Tibial nerve (tissue), 4 donors: Measurements from ENCODE around the gene GMEB2. TPM values are rescaled to one million over a fixed set of nuclear protein-coding genes. Genes with fewer than 3 reads are reported as not detected.

Experiments
- DNase-seq, 2 donors: peaks; one replicate each; pipeline ENCODE4 v3.0.0-alpha.2; 2019; ENCODE audit warnings: low spot score in 2 of 2
- H3K27ac ChIP-seq, 4 donors: fragments of 200-600 bp; sonication (generic) in 3 of 4; one replicate each; pipeline ENCODE4 v1.5.1; 2017 to 2019; ENCODE audit warnings: mild to moderate bottlenecking in 1 of 4
- H3K27me3 ChIP-seq, 2 donors: fragments of 200-600 bp; sonication (generic) in 1 of 2; one replicate each; pipeline versions ENCODE4 v1.5.1 to v1.6.0; 2017 to 2019
- H3K36me3 ChIP-seq, 3 donors: fragments of 200-600 bp; sonication (generic); one replicate each; pipeline ENCODE4 v1.5.1; 2018 to 2019
- H3K4me1 ChIP-seq, 4 donors: fragments of 200-600 bp; sonication (generic) in 3 of 4; one replicate each; pipeline ENCODE4 v1.5.1; 2017 to 2019
- H3K4me3 ChIP-seq, 4 donors: fragments of 200-600 bp; sonication (generic) in 3 of 4; one replicate each; pipeline ENCODE4 v1.5.1; 2017 to 2019; ENCODE audit warnings: mild to moderate bottlenecking in 1 of 4, moderate library complexity in 1 of 4
- H3K9me3 ChIP-seq, 4 donors: fragments of 200-600 bp; sonication (generic) in 3 of 4; one replicate each; pipeline ENCODE4 v1.5.1; 2017 to 2019
- CTCF ChIP-seq, 5 experiments: fragments of 200-600 bp in 3 of 5; fragments of 450-650 bp in 2 of 5; sonication (generic) in 3 of 5; IDR thresholded peaks; one replicate each; pipeline ENCODE4 v1.5.1; 2016 to 2019; ENCODE audit warnings: antibody characterized with exemption in 5 of 5, mild to moderate bottlenecking in 3 of 5, moderate library complexity in 2 of 5
- EP300 ChIP-seq, 2 donors: sonication (generic); formaldehyde crosslinking; IDR thresholded peaks; one replicate each; pipeline ENCODE4 v1.6.1; 2017; ENCODE audit warnings: antibody characterized with exemption in 2 of 2, mild to moderate bottlenecking in 1 of 2
- POLR2A ChIP-seq, 2 donors: fragments of 450-650 bp; IDR thresholded peaks; one replicate each; pipeline ENCODE4 v1.6.1; 2017; ENCODE audit warnings: antibody characterized with exemption in 2 of 2, mild to moderate bottlenecking in 2 of 2, moderate library complexity in 2 of 2
- WGBS, 2 donors: methylation state at CpG; one replicate each; pipeline ENCODE4 v1.1.5; 2018; 5-methylcytosine and 5-hydroxymethylcytosine counted together
- total RNA-seq, 4 donors: library from RNA; depleted of rRNA; stranded (reverse); fragments of >200 nt; gene quantifications; one replicate each; pipeline ENCODE4 v1.1.0, GENCODE V29; 2016

GMEB2 gene
- total RNA-seq, 4 donors from 2014 or later = 12.5 to 14.7 (median 13.7) TPM

DNA sequence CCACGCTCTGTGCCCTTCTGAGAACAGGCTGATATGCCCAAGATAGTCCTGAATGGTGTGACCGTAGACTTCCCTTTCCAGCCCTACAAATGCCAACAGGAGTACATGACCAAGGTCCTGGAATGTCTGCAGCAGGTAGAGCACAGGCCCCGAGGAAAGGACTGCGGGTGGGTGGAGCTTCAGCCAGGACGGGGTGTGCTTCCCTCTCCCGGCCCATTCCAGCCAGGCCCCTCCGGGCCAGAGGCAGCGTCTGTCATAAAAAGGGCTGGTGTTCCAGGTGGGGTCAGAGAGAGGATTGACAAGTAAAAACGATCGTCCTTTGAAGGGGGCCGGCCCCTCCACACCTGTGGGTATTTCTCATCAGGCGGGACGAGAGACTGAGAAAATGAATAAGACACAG lies 32.5 kb upstream of the GMEB2 start:
- TF ChIP-seq CTCF (IDR thresholded peaks at IDR 0.05) (no peak), EP300 (IDR thresholded peaks at IDR 0.05) (no peak), POLR2A (IDR thresholded peaks at IDR 0.05) (no peak)
- Histone ChIP-seq H3K27me3 (no peaks in the 10 kb centered on the region), H3K27ac (peak overlapping the region in 3 of 4 donors; percentile 82 to 91 (median 91)), H3K36me3 (peaks cover 0 to 39% (median 4%) of the 10 kb centered on the region in 3 donors), H3K4me3 (peak overlapping the region; percentile 56 to 75 (median 66)), H3K9me3 (no peaks in the 10 kb centered on the region), H3K4me1 (peaks cover 0 to 30% (median 16%) of the 10 kb centered on the region in 4 donors)
- 59 to 61% methylated on average over 11 to 13 of the region's 13 CpGs for WGBS, 2 donors
- DNase-seq = no peak

DNA sequence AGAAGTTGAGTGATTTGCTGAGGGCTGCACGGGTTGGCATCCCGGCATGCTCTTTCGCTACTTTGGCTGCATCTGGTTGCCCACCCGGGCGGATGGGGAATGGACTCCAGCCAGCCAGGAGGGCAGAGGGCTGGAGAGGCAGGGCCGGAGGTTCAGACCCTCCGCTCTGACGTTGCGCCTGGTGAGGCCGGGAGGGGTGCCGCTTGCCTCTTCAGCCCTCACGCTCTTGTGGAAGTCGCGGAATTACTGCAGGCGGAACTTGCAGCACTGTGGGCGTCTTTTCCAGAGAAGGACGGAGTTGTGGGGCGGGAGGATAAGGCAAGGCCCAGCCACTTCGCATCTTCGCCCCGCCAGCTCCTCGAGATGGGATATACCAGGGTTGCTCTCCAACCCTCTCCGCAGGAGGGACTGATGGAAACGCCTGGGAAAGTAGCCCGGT lies 31.9 kb upstream of the GMEB2 start:
- WGBS, 2 donors = 0 to 2% methylated on average over 24 to 25 of the region's 25 CpGs
- peaks cover 0 to 36% (median 17%) of the 10 kb centered on the region in 4 donors for H3K4me1 ChIP-seq
- no peak for DNase-seq
- H3K36me3 ChIP-seq = peaks cover 0 to 32% (median 4%) of the 10 kb centered on the region in 3 donors
- TF ChIP-seq POLR2A (IDR thresholded peaks at IDR 0.05) = no peak
- TF ChIP-seq CTCF (IDR thresholded peaks at IDR 0.05) = no peak
- TF ChIP-seq EP300 (IDR thresholded peaks at IDR 0.05) = no peak
- no peaks in the 10 kb centered on the region for H3K9me3 ChIP-seq
- peak overlapping the region in 3 of 4 donors; percentile 82 to 91 (median 91) for H3K27ac ChIP-seq
- H3K27me3 ChIP-seq = no peaks in the 10 kb centered on the region
- peak overlapping the region; percentile 56 to 75 (median 66) for H3K4me3 ChIP-seq

DNA sequence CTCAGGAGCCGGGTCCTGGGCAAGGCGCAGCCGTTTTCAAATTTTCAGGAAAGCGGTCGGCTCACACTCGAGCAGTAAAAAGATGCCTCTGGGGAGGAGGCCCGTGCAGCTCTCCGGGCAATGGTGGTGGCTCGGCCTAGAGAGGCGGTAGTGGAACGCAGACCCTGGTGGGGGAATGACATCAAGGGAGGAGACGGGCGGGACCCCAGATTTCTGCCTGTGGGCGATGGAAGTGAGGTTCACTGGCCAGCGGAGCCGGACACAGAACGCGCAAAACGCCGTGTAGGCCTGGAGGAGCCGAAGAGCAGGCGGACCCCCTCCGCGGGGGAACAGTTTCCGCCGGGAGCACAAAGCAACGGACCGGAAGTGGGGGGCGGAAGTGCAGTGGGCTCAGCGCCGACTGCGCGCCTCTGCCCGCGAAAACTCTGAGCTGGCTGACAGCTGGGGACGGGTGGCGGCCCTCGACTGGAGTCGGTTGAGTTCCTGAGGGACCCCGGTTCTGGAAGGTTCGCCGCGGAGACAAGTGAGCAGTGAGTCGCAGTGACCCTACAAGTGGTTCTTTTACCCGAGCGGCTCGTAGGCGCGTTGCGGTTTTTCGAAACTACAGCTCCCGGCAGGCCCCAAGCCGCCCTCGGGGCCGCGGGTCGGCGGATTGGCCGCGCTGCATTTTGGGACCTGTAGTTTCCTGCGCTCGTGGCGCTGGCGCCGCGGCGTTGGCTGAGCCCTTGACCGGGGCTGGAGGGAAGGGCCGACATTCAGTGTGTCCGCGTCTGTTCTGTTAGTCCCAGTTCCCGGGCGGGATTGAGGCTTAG lies 31.2 kb upstream of the GMEB2 start, which contains the start of gene RTEL1:
Gene RTEL1 (plus strand): TSS at position 376 of the 812 bp plus-strand sequence. CDS start 1,091 bp downstream, outside the sequence.
- H3K9me3 ChIP-seq = no peaks in the 10 kb centered on the region
- TF ChIP-seq EP300 (IDR thresholded peaks at IDR 0.05) (peak; percentile 56 to 90), CTCF (IDR thresholded peaks at IDR 0.05) (peak in 1 of 5 experiments; percentile 64), POLR2A (IDR thresholded peaks at IDR 0.05) (no peak)
- 2 to 4% methylated on average over 52 to 54 of the region's 73 CpGs for whole genome bisulfite sequencing, 2 donors
- H3K27ac ChIP-seq = peak within 1 kb of the TSS; percentile 67 to 91 (median 86)
- H3K36me3 ChIP-seq = peaks cover 0 to 26% (median 4%) of the 10 kb centered on the region in 3 donors
- peak; percentile 80 to 82 for DNase-seq
- no peaks in the 10 kb centered on the region for H3K27me3 ChIP-seq
- peaks cover 0 to 40% (median 18%) of the 10 kb centered on the region in 4 donors for H3K4me1 ChIP-seq
- peak within 1 kb of the TSS; percentile 56 to 75 (median 66) for H3K4me3 ChIP-seq

- DNase-seq = no peak
- peaks cover 0 to 45% (median 22%) of the 10 kb centered on the region in 4 donors for H3K4me1 ChIP-seq
- WGBS, 2 donors = 42 to 56% methylated on average over 17 to 19 of the region's 31 CpGs
- TF ChIP-seq CTCF (IDR thresholded peaks at IDR 0.05) = no peak
- no peak for TF ChIP-seq EP300 (IDR thresholded peaks at IDR 0.05)
- TF ChIP-seq POLR2A (IDR thresholded peaks at IDR 0.05) = no peak
- peak overlapping the region; percentile 56 to 75 (median 66) for H3K4me3 ChIP-seq
- peaks cover 0 to 19% (median under 1%) of the 10 kb centered on the region in 3 donors for H3K36me3 ChIP-seq
- no peaks in the 10 kb centered on the region for H3K27me3 ChIP-seq
- peak overlapping the region; percentile 67 to 91 (median 86) for H3K27ac ChIP-seq
- no peaks in the 10 kb centered on the region for H3K9me3 ChIP-seq
Measured at GRCh38 chr20:63657260-63657936, 30.5 kb upstream of the GMEB2 start.
